Stimulated activated CD4-positive, alpha-beta T cell treated with anti-CD3 and anti-CD28 coated beads, Interleukin-12 subunit alpha, Interleukin-12 subunit beta, amount 100 ng/mL, for 24 hours (primary cell): Measurements from ENCODE around the gene NARF.
A peak's percentile ranks its signal among the peaks of the same experiment; 100 is the strongest.
"Not testable (repeated sequence)": the region's sequence is repeated elsewhere in the genome, so short reads cannot be mapped to it uniquely, and the experiment has no call there.

Experiments
- DNase-seq, 2 experiments: peaks; one replicate each; pipeline ENCODE4 v3.0.0-alpha.2; 2020; ENCODE audit warnings: low read depth in 2 of 2

The NARF gene

GRCh38 chr17:82446124-82446523 lies 12.4 kb upstream of the NARF start:
- DNase-seq: no peak

DNA sequence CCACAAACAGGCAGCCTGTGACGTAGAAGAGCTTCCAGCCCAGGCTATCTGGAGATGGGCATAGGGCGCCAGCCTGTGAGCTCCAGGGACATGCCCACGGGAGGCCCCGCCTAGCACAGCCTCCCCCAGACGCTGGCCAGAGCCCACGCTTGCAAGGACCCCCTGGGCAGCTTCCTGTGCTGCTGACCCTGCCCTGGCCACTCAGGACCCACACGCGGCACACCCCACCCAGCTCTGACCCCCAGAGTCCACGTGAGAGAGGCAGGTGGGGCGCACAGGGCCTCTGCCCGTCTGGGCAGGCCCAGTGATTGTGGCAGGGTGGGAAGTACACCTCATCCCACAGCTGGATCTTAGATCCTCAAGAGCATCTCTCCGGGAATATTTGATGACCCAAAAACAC lies 11.9 kb upstream of the NARF start:
- DNase-seq: no peak

- DNase-seq: no peak
Observed at GRCh38 chr17:82447876-82448275, 10.7 kb upstream of the NARF start.

DNA sequence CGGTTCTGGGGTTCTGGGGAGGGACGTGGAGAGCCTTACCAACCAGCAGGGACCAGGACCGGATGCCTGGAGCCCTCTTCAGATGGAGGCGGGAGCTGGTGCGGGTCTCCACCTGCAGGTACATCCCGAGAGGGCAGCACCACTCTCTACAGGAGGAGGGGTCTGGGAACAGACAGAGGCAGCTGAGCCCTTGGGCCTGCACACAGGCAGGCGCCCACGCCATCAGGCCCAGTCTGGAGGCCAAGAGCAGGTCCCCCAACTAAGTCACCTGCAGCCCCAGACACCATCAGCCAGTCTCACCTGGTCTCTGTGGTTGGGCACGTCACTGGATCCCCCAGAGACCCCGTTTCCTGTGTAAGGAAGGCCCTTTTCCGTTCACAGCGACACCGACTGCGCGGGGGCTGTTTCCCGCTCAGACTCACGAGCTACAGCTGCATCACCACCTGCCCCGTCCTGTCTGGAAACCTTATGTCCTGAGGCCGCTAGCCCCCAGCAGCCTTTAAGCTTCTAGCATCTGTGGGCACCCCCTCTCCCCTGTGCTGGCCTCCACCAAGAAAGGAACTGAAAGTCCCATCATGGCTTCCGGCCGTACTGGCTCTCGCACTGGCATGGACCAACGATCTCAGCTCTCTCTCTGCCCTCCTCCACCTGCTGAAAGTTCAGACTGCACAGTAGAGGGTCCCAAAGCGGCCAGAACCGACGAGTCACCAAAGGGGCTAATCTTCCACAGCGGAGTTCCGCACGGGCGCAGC lies 9.2 kb upstream of the NARF start:
- peak; percentile 31 to 64 for DNase-seq

- DNase-seq: peak in 1 of 2 experiments; percentile 20
Observed at GRCh38 chr17:82449883-82450356, 8.6 kb upstream of the NARF start.

GRCh38 chr17:82450357-82451106 lies 8.0 kb upstream of the NARF start, which contains the start of gene CYBC1:
Gene CYBC1 (minus strand): TSS chr17:82450752. CDS start chr17:82449254, 1,498 bp downstream.
- DNase-seq: peak; percentile 93 to 94

- DNase-seq: no peak
Observed at GRCh38 chr17:82452162-82452561, 6.4 kb upstream of the NARF start.

GRCh38 chr17:82453151-82453550 lies 5.4 kb upstream of the NARF start:
- not testable (repeated sequence) for DNase-seq

DNA sequence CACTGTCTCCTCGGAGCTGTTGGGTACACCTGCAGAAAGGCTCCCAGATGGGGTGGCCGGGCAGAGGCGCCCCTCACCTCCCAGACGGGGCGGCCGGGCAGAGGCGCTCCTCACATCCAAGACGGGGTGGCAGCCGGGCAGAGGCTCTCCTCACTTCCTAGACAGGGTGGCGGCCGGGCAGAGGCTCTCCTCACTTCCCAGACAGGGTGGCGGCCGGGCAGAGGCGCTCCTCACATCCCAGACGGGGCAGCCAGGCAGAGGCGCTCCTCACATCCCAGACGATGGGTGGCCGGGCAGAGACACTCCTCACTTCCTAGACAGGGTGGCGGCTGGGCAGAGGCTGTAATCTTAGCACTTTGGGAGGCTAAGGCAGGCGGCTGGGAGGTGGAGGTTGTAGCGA lies 4.8 kb upstream of the NARF start:
- not testable (repeated sequence) for DNase-seq

- no peak for DNase-seq
Observed at GRCh38 chr17:82457073-82457928, 1.2 kb upstream of the NARF start.

GRCh38 chr17:82457929-82458178 lies 687 bp upstream of the NARF start:
- no peak for DNase-seq

DNA sequence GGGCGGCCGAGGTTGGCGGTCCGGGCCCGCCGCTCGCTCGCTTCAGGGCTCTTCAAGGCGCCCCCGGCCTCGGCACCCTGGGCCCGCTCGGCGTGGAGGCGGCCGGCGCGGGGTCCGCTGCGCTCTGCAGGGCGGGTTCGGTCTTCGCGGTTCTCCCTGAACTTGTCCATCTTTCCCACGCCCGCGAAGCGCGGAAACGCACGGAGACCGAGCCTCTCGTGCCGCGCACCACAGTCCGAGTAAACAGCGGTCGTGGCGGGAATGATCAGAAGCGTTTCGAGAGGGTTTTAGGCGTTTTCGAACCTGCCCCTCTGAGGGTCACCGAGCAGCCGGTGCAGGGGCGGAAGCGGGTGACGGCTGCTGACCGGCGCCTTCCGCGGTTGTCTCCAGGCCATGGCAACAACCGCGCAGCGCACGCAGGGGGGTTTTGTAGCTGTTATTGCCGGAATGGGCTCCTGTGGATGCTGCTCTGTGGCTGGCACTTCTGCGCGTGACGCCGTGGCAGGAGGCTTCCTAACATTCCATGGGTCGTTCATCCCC lies 414 bp downstream of the NARF start:
- no peak for DNase-seq

DNA sequence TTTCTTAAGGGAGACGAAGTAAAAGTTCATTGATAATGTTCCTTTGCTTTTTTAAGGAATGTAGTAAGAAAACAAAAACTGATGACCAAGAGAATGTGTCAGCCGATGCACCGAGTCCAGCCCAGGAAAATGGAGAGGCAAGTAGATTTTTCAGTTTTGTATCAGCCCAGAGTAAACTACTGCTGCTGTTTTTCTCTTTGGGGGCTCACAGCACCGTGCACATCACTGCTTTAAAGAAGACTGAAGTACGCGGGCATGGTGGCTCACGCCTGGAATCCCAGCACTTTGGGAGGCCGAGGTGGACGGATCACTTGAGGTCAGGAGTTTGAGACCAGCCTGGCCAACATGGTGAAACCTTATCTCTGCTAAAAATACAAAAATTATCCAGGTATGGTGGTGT lies 1.4 kb downstream of the NARF start:
- DNase-seq: not testable (repeated sequence)

DNA sequence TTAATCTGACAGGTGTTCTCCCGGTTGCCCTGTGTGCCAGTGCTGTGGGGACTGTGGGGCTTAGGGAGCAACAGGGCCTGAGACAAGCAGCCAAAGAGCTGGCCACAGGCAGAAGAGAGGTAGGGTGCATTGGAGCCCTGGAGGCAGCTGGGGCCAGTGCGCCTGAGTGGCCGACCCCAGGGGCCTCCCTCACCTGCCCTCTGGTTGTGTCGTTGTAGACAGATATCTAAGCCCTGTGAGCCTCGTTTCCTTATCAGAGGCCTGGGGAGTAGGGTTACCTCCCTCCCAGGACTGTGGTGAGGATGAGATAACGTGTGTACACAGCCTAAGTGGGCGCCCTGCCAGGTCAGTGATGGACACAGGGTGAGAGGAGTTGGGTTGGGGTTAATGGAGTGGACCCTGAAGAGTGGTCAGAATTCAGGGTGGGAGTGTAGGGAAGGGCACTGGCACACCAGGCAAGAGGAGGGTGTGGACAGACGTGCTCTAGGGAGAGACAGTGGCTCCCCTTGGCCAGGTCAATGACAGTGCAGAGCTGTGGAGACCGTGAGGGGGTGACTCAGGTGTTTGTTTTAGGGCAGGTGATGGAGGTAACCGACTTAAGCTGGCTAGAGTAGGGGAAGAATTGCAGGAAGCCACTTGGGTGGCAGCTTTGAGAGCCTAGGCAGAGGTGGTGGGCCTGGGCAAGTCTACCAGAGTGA lies 3.4 kb downstream of the NARF start:
- no peak for DNase-seq

DNA sequence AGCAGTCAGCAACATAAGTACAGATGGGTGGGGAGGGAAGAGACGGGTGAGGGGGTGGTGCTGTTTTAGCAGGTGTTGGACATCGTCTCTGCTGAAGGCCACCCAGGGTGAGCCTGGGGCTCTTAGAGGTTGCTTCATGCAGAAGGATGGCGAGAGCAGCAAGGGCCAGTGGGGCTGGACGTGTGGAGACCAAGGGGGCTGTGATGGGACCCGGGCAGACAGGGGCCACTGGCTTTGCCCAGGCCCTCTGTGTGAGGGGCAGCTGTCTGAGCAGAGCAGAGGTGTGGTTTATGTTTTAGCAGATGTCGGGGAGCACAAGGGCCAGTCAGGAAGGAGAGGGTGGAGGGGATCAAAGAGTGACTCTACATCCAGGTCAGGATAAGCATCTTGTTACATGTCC lies 4.8 kb downstream of the NARF start:
- no peak for DNase-seq

DNA sequence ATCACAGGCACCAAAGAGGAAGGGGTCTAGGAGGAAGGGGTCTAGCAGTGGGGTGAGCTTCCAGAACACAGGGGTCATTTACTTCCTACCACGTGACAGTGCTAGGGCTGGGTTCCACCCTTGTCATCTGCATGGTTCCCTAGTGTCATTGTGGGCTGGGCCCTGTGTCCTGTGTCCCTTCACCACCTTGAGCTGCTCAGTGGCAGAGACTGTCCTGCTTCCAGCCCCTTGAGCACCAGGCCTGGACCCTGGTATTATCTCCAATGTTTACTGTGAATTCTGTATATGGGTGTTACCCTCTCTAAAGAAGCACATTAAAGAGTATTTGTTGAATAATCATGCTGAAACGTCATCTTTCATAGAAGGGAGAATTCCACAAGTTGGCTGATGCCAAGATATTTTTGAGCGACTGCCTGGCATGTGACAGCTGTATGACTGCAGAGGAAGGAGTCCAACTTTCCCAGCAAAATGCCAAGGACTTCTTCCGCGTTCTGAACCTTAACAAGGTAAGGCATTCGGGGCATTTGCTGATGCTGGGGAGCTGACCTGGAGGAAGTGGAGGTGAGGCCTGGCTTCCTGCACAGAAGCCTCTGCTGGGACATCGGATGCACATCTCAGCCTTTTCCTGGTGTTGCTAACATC lies 5.5 kb downstream of the NARF start:
- DNase-seq: no peak

DNA sequence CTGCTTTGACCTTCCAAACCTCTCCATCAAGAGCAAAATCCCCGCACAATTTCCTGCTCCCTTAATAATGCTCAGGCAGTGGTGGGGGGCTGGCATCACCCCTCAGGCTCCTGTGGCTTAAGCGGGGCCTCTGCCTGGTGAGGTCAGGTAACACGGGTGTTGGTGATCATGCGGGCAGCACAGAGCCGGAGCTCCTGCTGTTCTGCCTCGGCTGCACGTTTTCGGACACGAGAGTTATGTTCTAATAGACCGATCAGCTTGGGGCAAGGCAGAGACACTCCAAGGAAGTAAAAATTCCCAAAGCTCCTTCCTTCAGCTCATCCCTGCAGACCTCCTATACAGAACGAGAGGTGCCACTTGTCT lies 6.0 kb downstream of the NARF start:
- no peak for DNase-seq

GRCh38 chr17:82465023-82465603 lies 6.6 kb downstream of the NARF start:
- no peak for DNase-seq

- no peak for DNase-seq
Observed at GRCh38 chr17:82468692-82469091, 10.2 kb downstream of the NARF start.

DNA sequence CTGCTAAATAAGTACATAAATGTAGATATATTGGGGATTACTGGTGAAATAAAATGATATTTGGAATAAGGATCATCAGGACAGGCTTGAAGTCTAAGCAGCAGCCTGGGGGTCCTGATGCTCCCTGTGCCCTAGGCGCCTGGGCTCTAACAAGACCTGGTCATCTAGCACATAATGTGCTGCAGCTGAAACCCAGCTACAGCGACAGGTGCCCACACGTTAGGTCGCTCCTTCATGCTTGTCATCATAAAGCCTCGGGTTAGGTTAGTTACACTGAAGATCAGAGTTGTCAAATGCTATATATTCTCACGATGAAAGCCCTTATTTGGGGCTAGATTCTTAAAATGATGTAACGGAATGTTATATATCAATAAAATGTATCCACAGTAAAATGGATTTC lies 11.5 kb downstream of the NARF start:
- DNase-seq: no peak
